ENCODE results near the gene CDK5.
"Not testable (repeated sequence)": the region's sequence is repeated elsewhere in the genome, so short reads cannot be mapped to it uniquely, and the experiment has no call there.

CDK5 gene

GRCh38 chr7:151032936-151033863, 24.5 kb downstream of the CDK5 start:
- FAIRE-seq = no peak

DNA sequence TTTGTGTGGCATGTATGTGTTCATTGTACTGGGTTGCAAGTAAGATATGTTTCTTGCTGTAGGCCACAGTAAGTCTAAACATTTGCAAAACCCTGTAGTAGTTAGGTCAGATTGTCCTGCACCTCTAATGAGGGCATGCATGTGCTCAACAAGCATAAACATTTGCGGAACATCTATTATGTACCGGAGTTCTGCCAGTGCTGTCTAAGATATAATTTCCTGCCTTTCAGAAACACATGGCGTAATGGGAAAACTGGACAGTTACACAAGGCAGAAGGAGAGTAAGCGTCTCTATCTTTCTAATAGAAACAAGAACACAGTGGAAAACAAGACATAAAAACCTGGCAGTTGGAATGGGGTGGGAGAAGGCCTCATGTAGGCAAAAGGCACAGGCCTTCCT, 26.7 kb downstream of the CDK5 start:
- no peak for FAIRE-seq

DNA sequence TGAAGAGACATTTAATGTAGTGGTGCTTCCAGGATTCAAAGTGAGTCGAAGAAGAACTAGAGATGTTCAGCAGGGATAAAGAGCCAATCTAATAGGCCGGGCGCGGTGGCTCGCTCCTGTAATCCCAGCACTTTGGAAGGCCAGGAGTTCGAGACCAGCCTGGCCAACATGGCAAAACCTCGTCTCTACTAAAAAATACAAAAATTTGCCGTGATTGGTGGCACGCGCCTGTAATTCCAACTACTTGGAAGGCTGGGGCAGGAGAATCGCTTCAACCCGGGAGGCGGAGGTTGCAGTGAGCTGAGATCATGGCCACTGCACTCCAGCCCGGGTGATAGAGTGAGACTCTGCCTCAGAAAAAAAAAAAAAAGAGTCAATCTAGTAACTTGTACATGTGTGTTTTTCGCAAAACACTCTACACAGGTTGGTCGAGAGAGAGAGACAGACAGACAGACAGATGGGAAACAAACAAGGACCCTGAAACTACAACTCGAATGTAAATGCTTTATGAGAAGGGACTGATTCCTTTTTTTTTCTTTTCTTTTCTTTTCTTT, 28.7 kb downstream of the CDK5 start:
- FAIRE-seq = no peak

- FAIRE-seq = peak; percentile 98
Observed at GRCh38 chr7:151028131-151028947, 29.4 kb downstream of the CDK5 start, which contains the start of gene ABCB8. ABCB8 (plus strand) TSS chr7:151028450; CDS start chr7:151028516, 66 bp downstream.

DNA sequence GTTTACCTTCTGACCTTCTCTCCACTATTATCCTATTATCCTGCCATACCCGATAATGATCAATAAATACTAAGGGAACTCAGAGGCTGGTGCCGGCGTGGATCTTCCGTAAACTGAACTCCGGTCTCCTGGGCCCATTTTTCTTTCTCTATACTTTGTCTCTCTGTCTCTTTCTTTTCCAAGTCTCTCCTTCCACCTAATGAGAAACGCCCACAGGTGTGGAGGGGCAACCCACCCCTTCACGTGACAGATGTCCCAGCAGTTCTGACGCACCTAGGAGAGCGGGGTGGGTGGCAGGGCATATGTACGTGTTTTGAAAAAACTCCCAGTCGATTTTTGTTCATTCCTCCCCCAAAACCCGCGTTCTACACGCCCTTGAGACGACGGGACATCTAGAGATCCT, 30.0 kb downstream of the CDK5 start:
- not testable (repeated sequence) for FAIRE-seq

- FAIRE-seq = not testable (repeated sequence)
Observed at GRCh38 chr7:151026771-151027727, 30.6 kb downstream of the CDK5 start.

GRCh38 chr7:151025924-151026671, 31.6 kb downstream of the CDK5 start:
- no peak for FAIRE-seq

- FAIRE-seq = no peak
Observed at GRCh38 chr7:151024435-151025056, 33.2 kb downstream of the CDK5 start, which contains the start of gene ATG9B. ATG9B (minus strand) TSS chr7:151024494; CDS start chr7:151024423, 71 bp downstream.

- no peak for FAIRE-seq
Observed at GRCh38 chr7:151023232-151023631, 34.5 kb downstream of the CDK5 start.

GRCh38 chr7:151020231-151020630, 37.5 kb downstream of the CDK5 start:
- FAIRE-seq = no peak

DNA sequence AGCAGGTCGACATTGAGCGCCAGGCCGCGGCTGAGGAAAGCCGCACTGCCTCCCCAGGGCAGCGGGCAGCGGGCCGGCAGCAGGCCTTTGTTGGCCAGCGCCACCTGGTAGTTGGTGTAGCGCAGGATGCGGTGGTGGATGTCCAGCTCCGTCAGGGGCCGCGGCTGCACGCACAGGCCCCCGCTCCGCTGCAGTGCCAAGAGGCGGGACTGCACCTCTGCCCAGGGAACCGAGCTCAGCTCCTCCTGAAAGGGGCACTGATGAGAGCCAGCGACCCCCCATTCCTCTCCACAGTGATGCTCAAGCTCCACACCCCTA, 38.6 kb downstream of the CDK5 start:
- FAIRE-seq = no peak

DNA sequence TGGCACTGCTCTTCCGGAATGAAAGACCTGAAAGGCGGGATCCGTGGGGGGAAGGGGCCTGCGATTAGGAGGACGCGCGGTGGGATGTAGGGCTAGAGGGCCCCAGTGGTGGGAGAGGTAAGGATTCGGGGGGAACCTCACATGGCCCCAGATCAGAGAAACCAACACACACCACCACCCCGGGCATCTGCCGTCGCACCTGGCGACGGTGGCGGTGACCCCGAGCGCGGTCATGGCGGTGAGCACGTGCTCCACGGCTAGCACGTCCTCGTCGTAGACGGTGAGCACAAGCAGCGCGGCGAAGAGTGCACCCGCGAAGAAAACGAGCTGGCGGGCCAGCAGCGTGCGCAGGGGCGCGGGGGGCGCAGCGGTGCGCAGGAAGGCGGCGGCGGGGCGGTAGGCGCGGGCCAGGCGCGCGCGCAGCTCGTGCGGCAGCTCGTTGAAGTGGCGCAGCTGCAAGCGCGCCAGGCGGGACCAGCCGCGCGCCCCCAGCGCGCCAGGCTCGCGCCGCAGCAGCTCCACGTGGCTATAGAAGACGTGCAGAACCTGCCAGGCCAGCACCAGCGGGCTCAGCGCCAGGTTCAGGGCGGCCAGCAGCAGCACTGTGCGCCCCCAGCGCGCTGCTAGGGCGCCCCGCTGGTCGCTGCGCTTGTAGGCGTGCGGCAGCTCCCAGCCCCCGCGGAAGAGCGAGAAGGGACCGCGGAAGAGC, 39.1 kb downstream of the CDK5 start:
- no peak for FAIRE-seq

DNA sequence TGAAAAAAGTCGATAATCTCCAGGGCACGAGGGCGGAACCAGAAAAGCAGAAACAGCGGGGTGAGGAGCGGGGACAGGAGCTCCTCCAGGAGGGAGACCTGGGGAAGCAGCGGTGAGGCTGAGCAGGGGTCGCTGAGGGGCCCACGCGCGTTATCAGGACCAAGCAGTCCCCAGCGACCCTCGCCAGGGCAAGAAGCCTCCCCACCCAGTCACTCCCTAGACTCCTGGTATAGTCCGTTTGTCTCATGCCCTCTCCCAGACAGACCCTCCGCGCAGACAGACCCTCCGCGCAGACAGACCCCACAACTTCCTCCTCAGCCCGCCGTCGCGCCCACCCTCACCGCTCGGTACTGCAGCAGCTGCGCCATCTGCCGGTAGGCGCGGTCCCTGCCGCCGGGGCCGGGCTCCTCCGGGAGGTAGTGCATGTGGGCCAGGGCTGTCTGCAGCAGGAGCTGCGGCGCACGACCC, 39.7 kb downstream of the CDK5 start:
- FAIRE-seq = no peak

DNA sequence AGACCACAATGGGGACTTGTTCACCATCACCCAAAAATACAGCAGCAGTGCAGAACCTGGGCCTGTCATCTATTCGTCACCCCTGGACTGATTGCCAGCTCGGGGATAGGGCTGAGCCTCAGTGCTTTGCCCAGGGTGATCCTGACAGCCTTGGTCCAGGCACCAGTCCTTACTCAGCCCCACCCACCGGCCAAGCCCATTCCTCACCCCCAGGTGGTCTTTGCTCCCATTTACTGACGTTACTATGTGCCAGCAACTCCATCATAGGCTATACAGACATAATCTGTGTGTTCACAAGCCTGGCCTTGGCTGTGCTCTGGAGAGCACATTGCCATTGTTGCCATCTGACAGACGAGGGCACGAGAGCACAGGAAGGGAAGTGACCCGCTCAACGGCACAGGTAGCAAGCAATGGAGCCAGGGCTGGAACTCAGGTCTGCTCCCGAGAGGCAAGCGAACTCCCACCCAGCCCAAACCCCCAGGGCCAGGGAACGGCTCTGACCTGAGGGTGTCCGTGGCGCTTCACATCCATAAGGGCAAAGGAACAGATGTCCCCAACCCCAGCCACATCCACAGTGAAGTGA, 40.2 kb downstream of the CDK5 start:
- no peak for FAIRE-seq

DNA sequence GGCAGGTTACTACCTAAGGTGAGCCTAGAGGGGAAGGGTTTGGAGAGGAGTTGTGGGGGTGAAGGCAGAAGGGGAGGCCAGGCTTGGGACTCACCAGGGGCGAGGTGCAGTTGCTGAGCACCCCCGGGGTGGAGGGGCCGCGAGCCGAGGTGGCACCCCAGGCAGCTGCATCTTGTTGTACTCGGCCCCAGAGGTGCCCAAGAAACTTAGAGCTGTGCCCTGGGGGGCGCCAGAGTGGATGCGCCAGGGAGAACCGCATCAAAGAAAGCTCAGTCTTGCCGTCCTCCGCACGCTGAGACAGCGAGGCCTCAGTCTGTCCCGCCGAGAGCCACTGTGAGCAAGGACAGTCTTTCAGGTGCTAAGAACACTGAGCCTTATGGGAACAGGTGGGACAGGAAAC, 40.8 kb downstream of the CDK5 start:
- FAIRE-seq = no peak

GRCh38 chr7:151016505-151016904, 41.2 kb downstream of the CDK5 start:
- no peak for FAIRE-seq

DNA sequence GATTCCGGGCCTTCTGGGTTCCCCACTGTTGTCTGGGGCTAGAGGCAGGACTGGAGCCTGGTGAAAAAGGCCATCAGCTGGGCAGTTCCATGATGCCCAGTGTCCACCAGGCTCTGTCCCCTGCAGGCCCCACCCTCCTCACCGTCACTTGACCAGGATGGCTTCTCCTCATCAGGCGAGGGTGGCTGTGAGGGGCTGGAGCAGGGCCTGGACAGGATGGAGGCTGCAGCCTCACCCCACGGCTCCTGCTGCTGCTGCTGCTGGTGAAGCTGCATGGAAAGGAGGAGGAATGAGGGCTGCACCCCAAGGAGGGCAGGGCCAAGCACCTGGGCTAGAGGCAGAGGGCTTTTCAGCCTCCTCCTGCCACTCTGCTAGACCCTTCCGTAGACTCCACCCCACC, 41.7 kb downstream of the CDK5 start:
- no peak for FAIRE-seq

DNA sequence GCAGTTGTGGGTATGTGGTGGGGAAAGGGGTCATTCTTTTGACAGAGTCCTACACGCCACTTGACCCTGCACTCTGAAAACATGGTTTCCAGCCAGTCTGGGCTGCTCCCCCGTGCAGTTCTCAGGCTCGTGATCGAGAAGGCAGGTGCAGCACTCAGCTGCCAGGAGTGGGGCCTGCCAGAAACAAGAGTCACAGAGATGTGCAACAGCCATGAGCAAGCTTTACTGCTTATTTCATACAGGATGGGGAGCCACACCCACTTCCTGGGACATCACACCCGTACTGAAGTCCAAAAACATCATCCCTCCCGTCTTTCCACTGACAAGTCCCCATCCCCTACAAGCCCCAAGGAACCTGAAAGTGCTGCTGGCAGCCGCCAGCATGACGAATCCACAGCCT, 42.7 kb downstream of the CDK5 start:
- no peak for FAIRE-seq

DNA sequence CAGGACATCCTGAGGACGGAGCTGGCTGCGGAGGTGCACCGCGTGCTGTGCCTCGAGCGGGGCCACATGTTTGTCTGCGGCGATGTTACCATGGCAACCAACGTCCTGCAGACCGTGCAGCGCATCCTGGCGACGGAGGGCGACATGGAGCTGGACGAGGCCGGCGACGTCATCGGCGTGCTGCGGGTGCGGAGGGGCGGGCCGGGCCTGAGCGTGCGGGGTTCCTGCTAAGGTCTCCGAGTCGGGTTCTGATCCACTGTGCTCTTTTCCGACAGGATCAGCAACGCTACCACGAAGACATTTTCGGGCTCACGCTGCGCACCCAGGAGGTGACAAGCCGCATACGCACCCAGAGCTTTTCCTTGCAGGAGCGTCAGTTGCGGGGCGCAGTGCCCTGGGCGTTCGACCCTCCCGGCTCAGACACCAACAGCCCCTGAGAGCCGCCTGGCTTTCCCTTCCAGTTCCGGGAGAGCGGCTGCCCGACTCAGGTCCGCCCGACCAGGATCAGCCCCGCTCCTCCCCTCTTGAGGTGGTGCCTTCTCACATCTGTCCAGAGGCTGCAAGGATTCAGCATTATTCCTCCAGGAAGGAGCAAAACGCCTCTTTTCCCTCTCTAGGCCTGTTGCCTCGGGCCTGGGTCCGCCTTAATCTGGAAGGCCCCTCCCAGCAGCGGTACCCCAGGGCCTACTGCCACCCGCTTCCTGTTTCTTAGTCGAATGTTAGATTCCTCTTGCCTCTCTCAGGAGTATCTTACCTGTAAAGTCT, 43.8 kb downstream of the CDK5 start:
- FAIRE-seq = no peak

Data from G401.6 (cell line).